Thoracic aorta (tissue), 2 donors: ENCODE measurements around the gene BPI. TPM values are rescaled to one million over a fixed set of nuclear protein-coding genes. Genes with fewer than 3 reads are reported as not detected.
"Not testable (repeated sequence)": the region's sequence is repeated elsewhere in the genome, so short reads cannot be mapped to it uniquely, and the experiment has no call there.

Source experiments
- ATAC-seq: fragments of 150-250 bp; one replicate; pipeline ENCODE4 v1.8.0; 2017; ENCODE audit warnings: low read depth; ENCODE audit not compliant: insufficient number of reproducible peaks, low FRiP score
- DNase-seq: peaks from one replicate; pipeline ENCODE4 v3.0.0-alpha.2; 2020; ENCODE audit warnings: low spot score
- H3K27ac ChIP-seq, 2 donors: fragments of 200-600 bp; sonication (generic); 1 replicate in 1 of 2; 2 replicates in 1 of 2; pipeline ENCODE4 v1.5.1; 2016; ENCODE audit warnings: mild to moderate bottlenecking in 2 of 2, moderate library complexity in 2 of 2
- H3K27me3 ChIP-seq: fragments of 200-600 bp; sonication (generic); replicated peaks from 2 replicates; pipeline ENCODE4 v1.6.0; 2016; ENCODE audit warnings: mild to moderate bottlenecking; ENCODE audit not compliant: insufficient read depth
- H3K36me3 ChIP-seq: fragments of 200-600 bp; sonication (generic); one replicate; pipeline ENCODE4 v1.5.1; 2016
- H3K4me1 ChIP-seq, 2 donors: fragments of 200-600 bp; sonication (generic); 1 replicate in 1 of 2; 2 replicates in 1 of 2; pipeline versions ENCODE4 v1.5.1 to v1.6.0; 2016; ENCODE audit warnings: low read depth in 2 of 2, mild to moderate bottlenecking in 1 of 2; ENCODE audit not compliant: control insufficient read depth in 1 of 2
- H3K4me3 ChIP-seq: fragments of 200-600 bp; sonication (generic); 2 replicates; pipeline ENCODE4 v1.5.1; 2016; ENCODE audit warnings: mild to moderate bottlenecking
- H3K9me3 ChIP-seq: fragments of 200-600 bp; sonication (generic); 2 replicates; pipeline ENCODE4 v1.5.1; 2016
- CTCF ChIP-seq: fragments of 200-600 bp; sonication (generic); IDR thresholded peaks from one replicate; pipeline ENCODE4 v1.5.1; 2019; ENCODE audit warnings: antibody characterized with exemption
- total RNA-seq, 2 donors: library from RNA; depleted of rRNA; stranded (reverse); fragments of >200 nt; gene quantifications; one replicate each; pipeline versions ENCODE4 v1.1.0 to v1.2.3, GENCODE V29; 2016

The BPI gene
- total RNA-seq, 2 donors from 2014 or later, result 0.35 to 4.1 TPM

GRCh38 chr20:38373898-38374297 is 69.9 kb downstream of the BPI start:
- no peaks in the 10 kb centered on the region for H3K27me3 ChIP-seq
- no peaks in the 10 kb centered on the region for H3K4me1 ChIP-seq
- no peaks in the 10 kb centered on the region for H3K9me3 ChIP-seq
- ATAC-seq, result no peak
- H3K27ac ChIP-seq, result no peak overlapping the region
- no peak for TF ChIP-seq CTCF
- H3K36me3 ChIP-seq, result no peaks in the 10 kb centered on the region
- H3K4me3 ChIP-seq, result no peak overlapping the region
- no peak for DNase-seq

GRCh38 chr20:38377039-38377685 is 73.2 kb downstream of the BPI start:
- TF ChIP-seq CTCF, result no peak
- H3K27me3 ChIP-seq, result no peaks in the 10 kb centered on the region
- no peak for ATAC-seq

GRCh38 chr20:38377838-38378237 is 73.9 kb downstream of the BPI start:
- DNase-seq, H3K4me1 ChIP-seq, H3K4me3 ChIP-seq, H3K27me3 ChIP-seq, H3K36me3 ChIP-seq, H3K27ac ChIP-seq, ATAC-seq, H3K9me3 ChIP-seq: not testable (repeated sequence)

More at GRCh38 chr20:38377039-38377685, 73.2 kb downstream of the BPI start:
- DNase-seq, result no peak
- Histone ChIP-seq H3K9me3 (no peaks in the 10 kb centered on the region), H3K36me3 (no peaks in the 10 kb centered on the region), H3K27ac (no peak overlapping the region), H3K4me3 (no peak overlapping the region), H3K4me1 (no peaks in the 10 kb centered on the region)

GRCh38 chr20:38383147-38383546 is 79.2 kb downstream of the BPI start:
- Histone ChIP-seq H3K9me3 (no peaks in the 10 kb centered on the region), H3K27me3 (no peaks in the 10 kb centered on the region), H3K36me3 (no peaks in the 10 kb centered on the region), H3K4me3 (no peak overlapping the region), H3K27ac (no peak overlapping the region), H3K4me1 (no peaks in the 10 kb centered on the region)
- no peak for TF ChIP-seq CTCF
- DNase-seq (no peak), ATAC-seq (no peak)

GRCh38 chr20:38386004-38386403 is 82.0 kb downstream of the BPI start:
- H3K27ac ChIP-seq, result no peak overlapping the region
- H3K4me1 ChIP-seq, result no peaks in the 10 kb centered on the region
- no peaks in the 10 kb centered on the region for H3K36me3 ChIP-seq
- no peak overlapping the region for H3K4me3 ChIP-seq
- no peak for TF ChIP-seq CTCF
- H3K9me3 ChIP-seq, result no peaks in the 10 kb centered on the region
- H3K27me3 ChIP-seq, result no peaks in the 10 kb centered on the region
- no peak for ATAC-seq
- DNase-seq, result no peak

- no peaks in the 10 kb centered on the region for H3K9me3 ChIP-seq
- no peaks in the 10 kb centered on the region for H3K27me3 ChIP-seq
- no peak overlapping the region for H3K27ac ChIP-seq
- TF ChIP-seq CTCF, result no peak
- no peaks in the 10 kb centered on the region for H3K36me3 ChIP-seq
- no peak overlapping the region for H3K4me3 ChIP-seq
- ATAC-seq (no peak), DNase-seq (no peak)
- no peaks in the 10 kb centered on the region for H3K4me1 ChIP-seq
Observed at GRCh38 chr20:38386851-38387250, 82.9 kb downstream of the BPI start.
